Colonic mucosa (tissue), 4 donors: ENCODE measurements around the gene KRTAP6-3. TPM values are rescaled to one million over a fixed set of nuclear protein-coding genes. Genes with fewer than 3 reads are reported as not detected.

Experiments
- DNase-seq: peaks from one replicate; pipeline ENCODE4 v3.0.0-alpha.2; 2020
- H3K27ac ChIP-seq: fragments of 200-600 bp; one replicate; pipeline ENCODE4 v1.8.0; 2021
- H3K27me3 ChIP-seq: fragments of 200-600 bp; one replicate; pipeline ENCODE4 v1.8.0; 2021
- H3K36me3 ChIP-seq: fragments of 200-600 bp; one replicate; pipeline ENCODE4 v1.8.0; 2021
- H3K4me1 ChIP-seq: fragments of 200-600 bp; one replicate; pipeline ENCODE4 v1.8.0; 2021; ENCODE audit warnings: mild to moderate bottlenecking
- H3K4me3 ChIP-seq: fragments of 200-600 bp; one replicate; pipeline ENCODE4 v1.8.0; 2021
- H3K9ac ChIP-seq, 2 donors: one replicate each; pipeline ENCODE4 v1.7.0; 2013; ENCODE audit warnings: control low read depth in 2 of 2, low read depth in 2 of 2, low read length in 2 of 2
- H3K9me3 ChIP-seq: fragments of 200-600 bp; one replicate; pipeline ENCODE4 v1.8.0; 2021
- CTCF ChIP-seq: fragments of 200-600 bp; IDR thresholded peaks from one replicate; pipeline ENCODE4 v1.8.0; 2022; ENCODE audit warnings: antibody characterized with exemption, mild to moderate bottlenecking
- intact Hi-C: fragments of 100-400 bp; cut with DNase I; formaldehyde crosslinking; loops from one replicate; pipeline ENCODE4 v1.14.1; 2022
- total RNA-seq, 2 donors: library from RNA; stranded (reverse); fragmentation: NEBNext Ultra II Directional in 1 of 2; extraction: Animal tissue kit (Norgen Biotek cat#: 25700) in 1 of 2; gene quantifications; one replicate each; pipeline ENCODE4 v1.2.1, GENCODE V29; 2021
- donor health status: healthy.
- donor health status: DM: no; HTN: no; CAD: no.
- donor health status: DM: no; HTN: no; CAD: no.

KRTAP6-3 gene
- total RNA-seq, 2 donors from 2014 or later = not detected

GRCh38 chr21:30620522-30620921 lies 28.3 kb downstream of the KRTAP6-3 start, which contains the start of gene KRTAP20-4:
KRTAP20-4 (plus strand) TSS chr21:30620627.
- no peaks in the 10 kb centered on the region for H3K27me3 ChIP-seq
- no peaks in the 10 kb centered on the region for H3K36me3 ChIP-seq
- intact Hi-C loops = no loop called here
- TF ChIP-seq CTCF = no peak
- H3K9me3 ChIP-seq = no peaks in the 10 kb centered on the region
- no peak within 1 kb of the TSS for H3K27ac ChIP-seq
- no peak for DNase-seq
- H3K9ac ChIP-seq = no peak within 1 kb of the TSS
- H3K4me1 ChIP-seq = no peaks in the 10 kb centered on the region
- no peak within 1 kb of the TSS for H3K4me3 ChIP-seq

GRCh38 chr21:30623362-30623761 lies 31.1 kb downstream of the KRTAP6-3 start:
- DNase-seq = no peak
- intact Hi-C loops = no loop called here
- H3K4me1 ChIP-seq = no peaks in the 10 kb centered on the region
- no peaks in the 10 kb centered on the region for H3K36me3 ChIP-seq
- H3K27me3 ChIP-seq = no peaks in the 10 kb centered on the region
- H3K4me3 ChIP-seq = no peak overlapping the region
- no peak overlapping the region for H3K9ac ChIP-seq
- no peak overlapping the region for H3K27ac ChIP-seq
- TF ChIP-seq CTCF = no peak
- no peaks in the 10 kb centered on the region for H3K9me3 ChIP-seq

GRCh38 chr21:30625449-30626165 lies 33.4 kb downstream of the KRTAP6-3 start:
- intact Hi-C loops = no loop called here
- H3K27me3 ChIP-seq = no peaks in the 10 kb centered on the region
- H3K9ac ChIP-seq = no peak overlapping the region
- H3K36me3 ChIP-seq = no peaks in the 10 kb centered on the region
- no peak overlapping the region for H3K4me3 ChIP-seq
- no peaks in the 10 kb centered on the region for H3K9me3 ChIP-seq
- DNase-seq = no peak
- no peak for TF ChIP-seq CTCF
- no peaks in the 10 kb centered on the region for H3K4me1 ChIP-seq
- no peak overlapping the region for H3K27ac ChIP-seq

GRCh38 chr21:30628109-30628508 lies 35.9 kb downstream of the KRTAP6-3 start:
- no peak for TF ChIP-seq CTCF
- H3K36me3 ChIP-seq = no peaks in the 10 kb centered on the region
- H3K4me1 ChIP-seq = no peaks in the 10 kb centered on the region
- H3K4me3 ChIP-seq = no peak overlapping the region
- no peaks in the 10 kb centered on the region for H3K27me3 ChIP-seq
- H3K27ac ChIP-seq = no peak overlapping the region
- intact Hi-C loops = no loop called here
- no peaks in the 10 kb centered on the region for H3K9me3 ChIP-seq
- H3K9ac ChIP-seq = no peak overlapping the region
- no peak for DNase-seq

GRCh38 chr21:30629200-30629599 lies 37.0 kb downstream of the KRTAP6-3 start:
- no peak for TF ChIP-seq CTCF
- no peaks in the 10 kb centered on the region for H3K4me1 ChIP-seq
- H3K4me3 ChIP-seq = no peak overlapping the region
- H3K9me3 ChIP-seq = no peaks in the 10 kb centered on the region
- DNase-seq = no peak
- intact Hi-C loops = no loop called here
- no peak overlapping the region for H3K27ac ChIP-seq
- H3K27me3 ChIP-seq = no peaks in the 10 kb centered on the region
- H3K9ac ChIP-seq = no peak overlapping the region
- H3K36me3 ChIP-seq = no peaks in the 10 kb centered on the region
